GM12874 (cell line): ENCODE measurements around the gene CEP192.

ENCODE experiments used
- CTCF ChIP-seq: IDR thresholded peaks from 2 replicates; pipeline ENCODE4 v1.5.1; 2011; ENCODE audit warnings: low read depth, mild to moderate bottlenecking, control low read depth, low read length, moderate library complexity; ENCODE audit not compliant: insufficient read depth

The CEP192 gene

DNA sequence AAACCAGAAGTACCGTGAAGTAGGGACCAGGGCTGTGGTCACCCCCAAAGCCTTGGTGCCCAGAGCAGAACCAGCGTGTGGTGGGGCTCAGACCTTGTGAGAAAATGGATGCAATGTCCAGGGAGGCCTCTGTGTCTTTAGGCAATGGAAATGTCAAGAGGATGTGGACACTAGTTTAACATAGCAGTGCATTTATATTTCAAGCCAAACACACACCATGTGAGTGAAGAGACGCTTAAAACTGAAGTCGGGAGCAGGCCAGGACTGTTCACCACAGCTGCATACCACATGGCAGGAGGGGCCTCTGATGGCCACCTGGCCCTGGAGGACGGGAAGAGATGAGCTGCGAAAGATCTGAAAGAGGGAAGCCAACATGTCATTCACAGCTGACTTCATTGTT, 140.1 kb downstream of the CEP192 start:
- no peak for TF ChIP-seq CTCF

GRCh38 chr18:13134551-13135401, 143.6 kb downstream of the CEP192 start:
- TF ChIP-seq CTCF: no peak

- TF ChIP-seq CTCF: no peak
Observed at GRCh38 chr18:13136056-13136903, 145.1 kb downstream of the CEP192 start.

DNA sequence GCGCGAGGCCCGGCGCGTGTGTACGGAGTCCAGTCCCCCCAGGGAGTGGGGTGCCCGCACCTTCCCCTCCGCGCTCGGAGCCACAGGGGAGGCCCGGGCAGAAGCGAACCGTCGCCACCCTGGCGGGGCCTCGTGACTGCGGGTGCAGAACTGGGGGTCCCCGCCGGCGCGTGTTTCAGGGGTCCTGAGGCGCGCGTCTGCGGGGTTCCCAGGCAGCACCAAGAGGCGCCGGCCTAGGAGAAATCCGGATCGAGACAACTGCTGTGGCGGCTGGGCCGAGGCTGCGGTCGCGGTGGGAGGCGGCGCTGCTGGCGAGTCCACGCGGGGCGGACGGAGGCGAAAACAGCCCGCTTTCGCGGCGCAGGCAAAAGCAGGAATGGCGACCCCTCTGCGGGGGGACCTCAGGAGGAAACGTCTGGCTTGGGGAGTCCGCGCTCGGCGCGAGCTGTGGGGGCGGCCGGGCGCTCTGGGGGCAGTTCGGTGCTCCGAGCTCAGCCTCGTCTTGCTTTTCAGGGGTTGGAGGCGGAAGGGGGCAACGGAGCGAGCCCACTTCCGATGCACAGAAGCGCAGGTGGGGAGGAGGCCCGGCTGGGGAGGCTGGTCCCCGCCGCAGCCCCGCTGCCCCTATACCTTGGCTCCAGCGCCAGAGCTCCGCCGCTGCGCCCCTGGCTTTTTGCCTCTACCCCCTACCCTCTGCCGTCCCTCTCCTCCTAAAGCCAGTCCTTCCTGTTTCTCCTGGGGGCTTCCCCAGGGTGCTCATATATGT, 145.9 kb downstream of the CEP192 start:
- TF ChIP-seq CTCF: no peak

- no peak for TF ChIP-seq CTCF
Observed at GRCh38 chr18:13137670-13138419, 146.7 kb downstream of the CEP192 start.

DNA sequence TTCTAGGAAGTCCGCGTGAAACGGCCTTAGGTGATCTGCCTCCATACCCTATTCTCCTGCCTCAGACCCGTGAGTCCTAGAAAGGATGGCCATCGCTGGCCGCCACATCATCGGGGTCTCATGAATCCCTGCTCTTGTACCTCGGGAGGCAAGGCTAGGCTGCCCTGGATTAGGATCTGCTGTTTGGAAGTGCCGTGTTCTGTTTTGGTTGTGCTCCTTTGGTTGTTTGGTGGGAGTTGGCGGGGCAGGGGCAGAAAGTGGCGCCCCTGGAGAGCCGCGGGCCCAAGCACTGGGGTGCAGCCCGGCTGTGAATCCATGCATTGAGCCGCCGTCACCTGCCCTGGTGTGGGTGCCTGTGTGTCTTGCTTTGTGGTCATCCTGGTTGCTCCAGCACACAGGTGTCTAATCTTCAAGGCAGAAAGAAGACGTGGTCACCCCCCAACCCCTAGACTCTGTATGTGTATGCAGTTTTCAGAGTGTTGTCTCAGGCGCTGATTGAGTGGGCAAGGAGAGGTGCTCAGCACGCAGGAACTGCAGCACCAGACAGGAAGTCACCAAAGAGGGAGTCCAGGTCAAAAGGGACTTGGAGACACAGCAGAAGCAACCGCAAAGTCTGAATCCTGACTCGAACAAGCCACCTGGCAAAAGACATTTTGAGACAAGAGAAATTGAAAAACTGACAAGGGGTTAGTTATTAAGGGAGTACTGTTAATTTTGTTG, 147.4 kb downstream of the CEP192 start:
- no peak for TF ChIP-seq CTCF
